ENCODE data around the gene SOAT1.
"Not testable (repeated sequence)": the region's sequence is repeated elsewhere in the genome, so short reads cannot be mapped to it uniquely, and the experiment has no call there.

SOAT1 gene

GRCh38 chr1:179263121-179263520 is 30.5 kb upstream of the SOAT1 start:
- H3K27ac ChIP-seq = no peak overlapping the region
- TF ChIP-seq CTCF (conservative IDR thresholded peaks at IDR 0.05) (no peak), ZFX (IDR thresholded peaks at IDR 0.05) (no peak)

- TF ChIP-seq CTCF (conservative IDR thresholded peaks at IDR 0.05) = no peak
- TF ChIP-seq ZFX (IDR thresholded peaks at IDR 0.05) = no peak
- no peak overlapping the region for H3K27ac ChIP-seq
These were observed 29.1 kb upstream of the SOAT1 start for GRCh38 chr1:179264507-179264906.

GRCh38 chr1:179269071-179269470 is 24.5 kb upstream of the SOAT1 start:
- TF ChIP-seq CTCF (conservative IDR thresholded peaks at IDR 0.05) (no peak), ZFX (IDR thresholded peaks at IDR 0.05) (no peak)
- no peak overlapping the region for H3K27ac ChIP-seq

- not testable (repeated sequence) for H3K27ac ChIP-seq
These were observed 19.2 kb upstream of the SOAT1 start for GRCh38 chr1:179274424-179274823.

GRCh38 chr1:179278920-179279319 is 14.7 kb upstream of the SOAT1 start:
- no peak overlapping the region for H3K27ac ChIP-seq
- TF ChIP-seq ZFX (IDR thresholded peaks at IDR 0.05) (no peak), CTCF (conservative IDR thresholded peaks at IDR 0.05) (no peak)

GRCh38 chr1:179283992-179284391 is 9.6 kb upstream of the SOAT1 start:
- TF ChIP-seq CTCF (conservative IDR thresholded peaks at IDR 0.05) (no peak), ZFX (IDR thresholded peaks at IDR 0.05) (no peak)
- H3K27ac ChIP-seq = no peak overlapping the region

- no peak for TF ChIP-seq CTCF (conservative IDR thresholded peaks at IDR 0.05)
- no peak for TF ChIP-seq ZFX (IDR thresholded peaks at IDR 0.05)
These were observed 5.7 kb upstream of the SOAT1 start for GRCh38 chr1:179287946-179288345.

GRCh38 chr1:179288977-179289376 is 4.6 kb upstream of the SOAT1 start:
- TF ChIP-seq CTCF (conservative IDR thresholded peaks at IDR 0.05) (no peak), ZFX (IDR thresholded peaks at IDR 0.05) (no peak)
- H3K27ac ChIP-seq = no peak overlapping the region

More at GRCh38 chr1:179287946-179288345, 5.7 kb upstream of the SOAT1 start:
- H3K27ac ChIP-seq = peak overlapping the region; percentile 33

Measured in C4-2B (cell line).